DOHH2 (cell line): ENCODE measurements around the gene ICE2.
"Not testable (repeated sequence)": the region's sequence is repeated elsewhere in the genome, so short reads cannot be mapped to it uniquely, and the experiment has no call there.

ENCODE experiments used
- CTCF ChIP-seq: fragments of 200-600 bp; sonication (generic); IDR thresholded peaks from one replicate; pipeline ENCODE4 v1.5.1; 2014; ENCODE audit warnings: antibody characterized with exemption, mild to moderate bottlenecking, low read depth, low read length; ENCODE audit not compliant: poor library complexity, severe bottlenecking
- EZH2phosphoT487 ChIP-seq: fragments of 200-600 bp; sonication (generic); IDR thresholded peaks from 2 replicates; pipeline ENCODE4 v1.6.1; 2017; ENCODE audit warnings: borderline replicate concordance, mild to moderate bottlenecking, antibody characterized with exemption, low read length, moderate library complexity, mixed read lengths

DNA sequence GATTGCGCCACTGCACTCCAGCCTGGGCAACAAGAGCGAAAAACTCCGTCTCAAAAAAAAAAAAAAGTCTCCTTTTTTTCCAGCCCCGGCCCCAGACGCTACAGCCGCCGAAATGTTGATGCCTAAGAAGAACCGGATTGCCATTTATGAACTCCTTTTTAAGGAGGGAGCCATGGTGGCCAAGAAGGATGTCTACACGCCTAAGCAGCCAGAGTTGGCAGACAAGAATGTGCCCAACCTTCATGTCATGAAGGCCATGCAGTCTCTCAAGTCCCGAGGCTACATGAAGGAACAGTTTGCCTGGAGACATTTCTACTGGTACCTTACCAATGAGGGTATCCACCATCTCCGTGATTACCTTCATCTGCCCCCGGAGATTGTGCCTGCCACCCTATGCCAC lies 74.6 kb downstream of the ICE2 start:
- TF ChIP-seq CTCF, EZH2phosphoT487: not testable (repeated sequence)
